Ovary (tissue), 9 donors: ENCODE data around the gene PFKP. TPM values are rescaled to one million over a fixed set of nuclear protein-coding genes. Genes with fewer than 3 reads are reported as not detected.

Source experiments
- DNase-seq, 5 donors: peaks; one replicate each; pipeline ENCODE4 v3.0.0-alpha.2; 2019 to 2020
- H3K27ac ChIP-seq, 2 donors: fragments of 200-600 bp; one replicate each; pipeline versions ENCODE4 v1.5.1 to v1.8.0; 2019 to 2022
- H3K27me3 ChIP-seq: fragments of 200-600 bp; one replicate; pipeline ENCODE4 v1.8.0; 2022
- H3K36me3 ChIP-seq: fragments of 200-600 bp; sonication (generic); one replicate; pipeline ENCODE4 v1.5.1; 2019
- H3K4me1 ChIP-seq: one replicate; pipeline ENCODE4 v1.8.1; 2013; ENCODE audit warnings: mild to moderate bottlenecking, moderate library complexity; ENCODE audit not compliant: insufficient read depth
- H3K4me3 ChIP-seq: fragments of 200-600 bp; sonication (generic); one replicate; pipeline ENCODE4 v1.5.1; 2017
- H3K9me3 ChIP-seq, 2 donors: fragments of 200-600 bp in 1 of 2; sonication (generic) in 1 of 2; one replicate each; pipeline versions ENCODE4 v1.5.1 to v1.8.1; 2013 to 2019; ENCODE audit warnings: mild to moderate bottlenecking in 1 of 2, moderate library complexity in 1 of 2
- EP300 ChIP-seq: sonication (generic); formaldehyde crosslinking; IDR thresholded peaks from one replicate; pipeline ENCODE4 v1.6.1; 2017; ENCODE audit warnings: antibody characterized with exemption
- WGBS, 3 donors: extraction: QIAGEN DNeasy Blood & Tissue Kit in 1 of 3; methylation state at CpG; one replicate each; pipeline versions ENCODE4 v1.1.5 to v1.1.7; 2013 to 2017; 5-methylcytosine and 5-hydroxymethylcytosine counted together
- intact Hi-C, 4 donors: fragments of 100-400 bp; cut with DNase I; formaldehyde crosslinking; loops; one replicate each; pipeline versions ENCODE4 v1.11.0 to v1.15.1; 2022 to 2023
- polyA plus RNA-seq, 2 donors: library from polyadenylated mRNA; stranded (reverse); fragments of 200-250 nt in 1 of 2; fragments of 350-450 nt in 1 of 2; fragmentation: Illumina TruSeq in 1 of 2; extraction: RNeasy Lipid Tissue Mini Kit (QIAGEN cat#74804) in 1 of 2; gene quantifications; one replicate each; pipeline ENCODE4 v1.2.3, GENCODE V29; 2013 to 2014
- total RNA-seq, 7 donors: library from RNA; depleted of rRNA in 2 of 7; stranded (reverse); fragments of >200 nt in 2 of 7; fragmentation: NEBNext Ultra II Directional in 3 of 7; extraction: Animal tissue kit (Norgen Biotek cat#: 25700) in 3 of 7; gene quantifications; one replicate each; pipeline versions ENCODE4 v1.1.0 to v1.2.4, GENCODE V29; 2016 to 2023
- TF ChIP-seq, protein P1 (sequence below), 3 donors: fragments of 450-650 bp in 2 of 3; fragments of 200-600 bp in 1 of 3; IDR thresholded peaks; one replicate each; pipeline versions ENCODE4 v1.5.1 to v1.8.0; 2016 to 2022; ENCODE audit warnings: antibody characterized with exemption in 3 of 3, mild to moderate bottlenecking in 1 of 3
- donor health status: DM: no; HTN: no; CAD: no; lungs with moderate emphysema.
- donor health status: DM: no; HTN: no; CAD: no.
- donor health status: Bipolar disorder and iron deficiency.
- donor health status: DM: yes; HTN: yes; CAD: no.
- donor health status: DM: no; HTN: no; CAD: no.
- donor health status: DM: yes; HTN: yes; CAD: no.

Gene PFKP
- total and polyA plus RNA-seq, 9 donors = 12.4 to 74.9 (median 23.1) TPM

GRCh38 chr10:3186368-3186767, 119.0 kb downstream of the PFKP start:
- TF ChIP-seq, protein P1, sequence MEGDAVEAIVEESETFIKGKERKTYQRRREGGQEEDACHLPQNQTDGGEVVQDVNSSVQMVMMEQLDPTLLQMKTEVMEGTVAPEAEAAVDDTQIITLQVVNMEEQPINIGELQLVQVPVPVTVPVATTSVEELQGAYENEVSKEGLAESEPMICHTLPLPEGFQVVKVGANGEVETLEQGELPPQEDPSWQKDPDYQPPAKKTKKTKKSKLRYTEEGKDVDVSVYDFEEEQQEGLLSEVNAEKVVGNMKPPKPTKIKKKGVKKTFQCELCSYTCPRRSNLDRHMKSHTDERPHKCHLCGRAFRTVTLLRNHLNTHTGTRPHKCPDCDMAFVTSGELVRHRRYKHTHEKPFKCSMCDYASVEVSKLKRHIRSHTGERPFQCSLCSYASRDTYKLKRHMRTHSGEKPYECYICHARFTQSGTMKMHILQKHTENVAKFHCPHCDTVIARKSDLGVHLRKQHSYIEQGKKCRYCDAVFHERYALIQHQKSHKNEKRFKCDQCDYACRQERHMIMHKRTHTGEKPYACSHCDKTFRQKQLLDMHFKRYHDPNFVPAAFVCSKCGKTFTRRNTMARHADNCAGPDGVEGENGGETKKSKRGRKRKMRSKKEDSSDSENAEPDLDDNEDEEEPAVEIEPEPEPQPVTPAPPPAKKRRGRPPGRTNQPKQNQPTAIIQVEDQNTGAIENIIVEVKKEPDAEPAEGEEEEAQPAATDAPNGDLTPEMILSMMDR (IDR thresholded peaks at IDR 0.05) = no peak
- no peak for TF ChIP-seq EP300
- DNase-seq = no peak
- no peaks in the 10 kb centered on the region for H3K36me3 ChIP-seq
- H3K27ac ChIP-seq = no peak overlapping the region
- H3K27me3 ChIP-seq = no peaks in the 10 kb centered on the region
- H3K4me3 ChIP-seq = no peak overlapping the region
- intact Hi-C loops = no loop called here
- no peaks in the 10 kb centered on the region for H3K9me3 ChIP-seq
- no peaks in the 10 kb centered on the region for H3K4me1 ChIP-seq
- 93 to 97% (median 93%) methylated on average over 6 of the region's 6 CpGs for WGBS, 3 donors

Other genes starting within 250 kb of the PFKP start
- gene PITRM1, start 105.2 kb downstream of the PFKP start, total RNA-seq = 10 to 100 TPM; 46.6 to 95.8 (median 73.7) TPM
- gene PITRM1, start 105.2 kb downstream of the PFKP start, polyA plus RNA-seq = 100 to 1,000 TPM in 1 of 2 donors, 10 to 100 TPM in 1; 50.1 to 107 TPM